Activated naive CD4-positive, alpha-beta T cell treated with anti-CD3 and anti-CD28 coated beads for 36 hours (primary cell): Measurements from ENCODE around the gene SRPRA. TPM values are rescaled to one million over a fixed set of nuclear protein-coding genes. Genes with fewer than 3 reads are reported as not detected.
A peak's percentile ranks its signal among the peaks of the same experiment; 100 is the strongest.

Source experiments
- CTCF ChIA-PET: fragments of 350-600 bp; sonication (Branson Sonifier 250); formaldehyde crosslinking; loops from one replicate; lab custom pipeline; 2021; ENCODE audit warnings: antibody characterized with exemption; lab: Charles Lee
- DNase-seq: peaks from one replicate; pipeline ENCODE4 v3.0.0-alpha.2; 2020
- H3K27ac Mint-ChIP-seq: one replicate; pipeline ENCODE4 v1.8.0; 2021; ENCODE audit warnings: mild to moderate bottlenecking, mixed read lengths
- H3K27me3 Mint-ChIP-seq: one replicate; pipeline ENCODE4 v1.8.0; 2021; ENCODE audit warnings: low read depth, mixed read lengths
- H3K36me3 Mint-ChIP-seq: one replicate; pipeline ENCODE4 v1.8.0; 2021; ENCODE audit warnings: low read depth, mixed read lengths
- H3K4me1 Mint-ChIP-seq: one replicate; pipeline ENCODE4 v1.8.0; 2021; ENCODE audit warnings: low read depth, mixed read lengths
- H3K4me3 Mint-ChIP-seq: one replicate; pipeline ENCODE4 v1.8.0; 2021; ENCODE audit warnings: mild to moderate bottlenecking, moderate library complexity, mixed read lengths
- H3K9me3 Mint-ChIP-seq: one replicate; pipeline ENCODE4 v1.8.0; 2021; ENCODE audit warnings: mixed read lengths
- intact Hi-C: fragments of 100-400 bp; cut with micrococcal nuclease; formaldehyde crosslinking; loops from one replicate; pipeline ENCODE4 v1.15.1; 2023
- total RNA-seq, 2 experiments: library from RNA; stranded (reverse); gene quantifications; one replicate each; pipeline ENCODE4 v1.2.3, GENCODE V29; 2021

SRPRA gene
- total RNA-seq, 2 experiments from 2014 or later, result 137 to 142 TPM

DNA sequence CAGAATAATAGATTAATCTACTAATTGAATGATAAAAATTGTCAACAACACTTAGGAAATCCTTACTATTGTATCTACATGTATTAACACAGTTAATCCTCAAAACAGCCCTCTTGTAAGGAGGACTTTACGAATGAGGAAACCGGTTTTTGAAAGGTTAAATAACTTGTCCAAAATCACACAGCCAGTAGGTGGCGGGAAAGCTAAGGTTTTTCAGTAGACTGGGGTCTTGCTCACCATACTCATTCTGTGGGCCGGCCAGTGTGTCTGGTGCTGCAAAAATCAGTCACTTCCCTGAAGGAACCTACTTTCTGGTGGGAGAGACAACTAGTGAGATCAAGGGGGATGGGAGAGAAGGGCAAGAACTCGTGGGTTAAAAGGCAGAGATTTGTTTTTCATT, 39.0 kb upstream of the SRPRA start:
- intact Hi-C loops, result no loop called here
- Mint-ChIP-seq H3K4me1 (peaks cover 32% of the 10 kb centered on the region), H3K27me3 (no peaks in the 10 kb centered on the region), H3K36me3 (peaks cover 22% of the 10 kb centered on the region), H3K27ac (no peak overlapping the region), H3K9me3 (no peaks in the 10 kb centered on the region), H3K4me3 (no peak overlapping the region)
- DNase-seq, result peak; percentile 49
- CTCF ChIA-PET, result interaction anchor here (1.6 to 8.3 kb wide), 2 partner anchors 11 to 174 kb away, joined by 7 to 98 read pairs; no protein-coding TSS in a partner anchor

DNA sequence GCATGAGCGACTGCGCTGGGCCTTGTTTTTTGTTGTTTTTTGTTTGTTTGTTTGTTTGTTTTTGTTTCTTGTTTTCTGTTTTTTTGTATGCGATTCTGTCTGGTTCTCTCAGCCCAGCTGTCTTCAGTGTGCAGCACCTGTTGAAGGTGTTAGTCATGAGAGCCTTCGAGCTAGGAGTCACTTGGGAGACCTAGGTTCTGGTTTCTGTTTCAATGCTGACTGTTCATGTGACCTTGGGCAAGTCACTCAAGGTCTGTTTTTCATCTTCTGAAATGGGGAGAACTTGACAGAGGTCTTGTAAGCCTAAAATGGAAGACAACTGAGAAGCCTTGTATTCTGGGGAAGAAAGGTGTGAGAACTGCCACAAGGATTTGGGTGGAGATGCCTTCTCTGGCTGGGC, 37.0 kb upstream of the SRPRA start:
- Mint-ChIP-seq H3K27ac (peak overlapping the region; percentile 9), H3K27me3 (no peaks in the 10 kb centered on the region), H3K4me1 (peaks cover 35% of the 10 kb centered on the region), H3K9me3 (no peaks in the 10 kb centered on the region), H3K36me3 (peaks cover 19% of the 10 kb centered on the region), H3K4me3 (peak overlapping the region; percentile 62)
- CTCF ChIA-PET, result interaction anchor here (0.6 to 8.3 kb wide), 4 partner anchors 10 to 176 kb away, joined by 4 to 98 read pairs (median 4); no protein-coding TSS in a partner anchor
- DNase-seq, result peak; percentile 53
- intact Hi-C loops, result no loop called here

DNA sequence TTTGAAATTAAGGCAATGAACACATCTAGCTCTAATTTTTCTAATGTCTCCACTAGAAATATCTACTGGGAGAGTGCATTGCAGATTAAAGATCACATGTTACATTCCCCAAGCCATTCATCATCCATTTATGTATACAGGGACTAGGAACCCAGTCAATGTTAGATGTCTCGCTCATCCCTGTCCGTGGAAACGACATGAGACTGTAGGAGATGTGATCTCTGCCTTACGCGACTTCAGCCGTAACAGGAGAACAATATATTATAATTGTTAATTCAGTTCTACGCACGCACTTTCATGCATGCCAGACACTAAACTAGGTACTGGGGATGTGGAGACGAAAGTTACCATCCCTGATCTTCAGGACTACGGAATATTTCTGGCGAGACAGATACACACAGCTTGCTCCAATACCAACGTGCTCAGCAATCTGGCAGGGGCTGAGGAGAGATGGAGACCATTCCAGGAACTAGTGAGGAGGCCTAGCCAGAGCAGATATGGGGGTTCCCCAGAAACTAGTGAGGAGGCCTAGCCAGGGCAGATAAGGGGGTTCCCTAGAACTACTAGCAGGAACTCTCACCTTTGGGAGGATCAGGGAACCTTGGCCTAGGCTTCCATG, 35.9 kb upstream of the SRPRA start:
- peak overlapping the region; percentile 95 for H3K4me3 Mint-ChIP-seq
- H3K27me3 Mint-ChIP-seq, result no peaks in the 10 kb centered on the region
- H3K4me1 Mint-ChIP-seq, result peaks cover 35% of the 10 kb centered on the region
- H3K9me3 Mint-ChIP-seq, result no peaks in the 10 kb centered on the region
- H3K36me3 Mint-ChIP-seq, result peaks cover 16% of the 10 kb centered on the region
- CTCF ChIA-PET, result interaction anchor here (0.7 kb wide), 1 partner anchor 176 kb away, joined by 5 read pairs; no protein-coding TSS in a partner anchor
- DNase-seq, result peak; percentile 45
- H3K27ac Mint-ChIP-seq, result peak overlapping the region; percentile 97
- intact Hi-C loops, result loop anchor here (1.0 kb wide), 7 partner anchors 13 to 401 kb away; partner anchors contain the start of genes FAM118B, FOXRED1, PUS3 and RPUSD4

DNA sequence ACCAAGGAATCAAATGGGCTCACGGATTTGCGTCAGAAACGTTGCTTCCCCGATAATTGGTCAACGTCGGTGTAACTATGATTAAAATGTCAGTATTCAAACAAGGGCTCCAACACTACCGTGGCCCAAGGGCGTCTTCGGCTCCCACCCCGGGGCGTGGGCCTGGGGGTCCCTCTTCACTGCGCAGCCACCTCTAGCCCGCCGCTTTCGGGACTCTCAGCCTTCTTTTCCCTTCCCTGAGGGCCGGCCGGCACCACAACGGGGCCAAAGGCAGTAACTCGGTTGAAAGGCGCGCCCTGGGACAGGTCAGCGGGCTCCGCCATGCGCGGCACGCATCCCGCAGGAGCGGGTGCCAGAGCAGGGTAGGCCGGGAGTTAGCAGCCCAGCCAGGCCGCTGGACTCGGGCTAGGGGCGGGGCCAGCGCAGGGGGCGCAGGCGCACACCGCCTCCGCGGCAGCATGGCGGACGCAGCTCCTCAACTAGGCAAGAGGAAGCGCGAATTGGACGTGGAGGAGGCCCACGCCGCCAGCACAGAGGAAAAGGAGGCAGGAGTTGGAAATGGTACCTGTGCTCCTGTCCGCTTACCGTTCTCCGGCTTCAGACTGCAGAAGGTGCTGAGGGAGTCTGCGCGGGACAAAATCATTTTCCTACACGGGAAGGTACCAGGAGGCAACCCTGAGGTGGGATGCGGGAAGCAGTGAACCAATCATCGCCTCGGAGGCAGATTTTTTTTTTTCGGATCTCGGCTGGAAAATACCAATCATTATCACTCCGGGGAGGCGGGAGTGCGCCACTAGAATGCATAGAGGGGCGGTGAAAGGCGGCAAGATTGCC, 35.1 kb upstream of the SRPRA start, which contains the start of gene DCPS:
Gene DCPS (plus strand): TSS at position 438 of the 834 bp plus-strand sequence. CDS start 21 bp downstream, at position 459.
- Mint-ChIP-seq H3K4me3 (peak within 1 kb of the TSS; percentile 95), H3K27ac (peak within 1 kb of the TSS; percentile 97), H3K36me3 (peaks cover 16% of the 10 kb centered on the region), H3K27me3 (no peaks in the 10 kb centered on the region), H3K9me3 (no peaks in the 10 kb centered on the region), H3K4me1 (peaks cover 35% of the 10 kb centered on the region)
- intact Hi-C loops, result loop anchor here (1.0 kb wide), 7 partner anchors 13 to 401 kb away; partner anchors contain the start of genes FAM118B, FOXRED1, PUS3 and RPUSD4
- peak; percentile 86 for DNase-seq
- CTCF ChIA-PET, result interaction anchor here (0.7 kb wide), 1 partner anchor 177 kb away, joined by 5 read pairs; no protein-coding TSS in a partner anchor

DNA sequence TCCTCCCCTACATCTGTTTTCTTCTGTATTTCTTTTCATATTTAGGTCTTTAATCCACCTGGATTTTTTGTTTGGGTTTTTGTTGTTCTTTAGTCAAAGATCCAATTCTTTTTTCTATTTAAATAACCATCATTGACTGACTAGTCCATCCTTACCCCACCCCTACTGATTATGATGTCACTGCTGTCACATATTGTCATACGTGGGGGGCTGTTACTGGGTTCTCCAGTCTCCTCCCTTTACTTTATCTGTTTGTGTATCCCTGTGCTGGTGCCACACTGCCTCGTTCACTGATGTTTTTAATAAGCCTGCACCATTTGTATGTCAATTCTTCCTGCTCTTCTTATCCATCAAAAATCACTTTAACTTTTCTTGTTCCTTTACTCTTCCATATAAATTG, 28.3 kb upstream of the SRPRA start:
- Mint-ChIP-seq H3K27ac (no peak overlapping the region), H3K36me3 (peaks cover 22% of the 10 kb centered on the region), H3K4me3 (no peak overlapping the region), H3K9me3 (no peaks in the 10 kb centered on the region), H3K27me3 (no peaks in the 10 kb centered on the region), H3K4me1 (peaks cover 18% of the 10 kb centered on the region)
- DNase-seq, result no peak
- CTCF ChIA-PET, result interaction anchor here (1.0 kb wide), 1 partner anchor 14 kb away, joined by 3 read pairs; no protein-coding TSS in a partner anchor
- intact Hi-C loops, result no loop called here

DNA sequence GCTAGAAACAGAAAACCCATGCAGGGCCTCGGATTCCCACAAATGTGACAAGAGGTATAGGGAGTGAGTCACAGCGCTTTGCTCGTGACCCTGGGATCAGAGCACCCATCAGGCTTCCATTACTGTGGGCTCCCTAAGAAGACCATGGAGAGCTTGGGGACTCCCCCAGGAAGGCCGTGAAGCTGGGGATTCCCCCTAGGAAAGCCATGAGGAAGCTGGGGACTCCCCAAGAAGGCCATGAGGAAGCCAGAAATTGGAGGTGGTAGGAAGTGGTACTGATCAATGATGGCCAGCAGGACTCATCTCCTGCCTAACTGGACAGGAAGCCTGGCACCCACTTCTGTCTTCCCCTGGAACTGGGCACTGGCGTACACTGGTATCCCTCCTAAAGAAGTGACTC, 25.0 kb upstream of the SRPRA start:
- no peak for DNase-seq
- CTCF ChIA-PET, result no interaction called here
- intact Hi-C loops, result no loop called here

DNA sequence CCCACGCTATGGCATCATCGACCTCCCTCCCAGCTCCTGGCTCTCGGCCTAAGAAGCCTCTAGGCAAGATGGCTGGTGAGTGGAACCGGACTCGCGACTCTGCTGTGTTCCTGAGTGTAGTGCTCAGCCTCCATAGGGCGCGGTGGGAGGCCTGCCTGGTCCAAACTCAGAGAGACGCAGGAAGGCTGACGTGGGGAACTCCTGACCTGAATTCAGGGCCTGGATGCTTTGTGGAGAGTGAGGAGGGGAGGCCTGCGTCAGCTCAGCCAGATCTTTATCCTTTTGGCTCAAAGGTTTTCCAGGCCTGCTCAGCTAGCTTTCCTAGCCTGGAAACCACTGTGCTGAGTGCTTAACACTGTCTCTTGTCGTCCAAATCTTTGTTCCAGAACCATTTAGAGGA, 22.2 kb upstream of the SRPRA start:
- no peaks in the 10 kb centered on the region for H3K9me3 Mint-ChIP-seq
- no peak overlapping the region for H3K4me3 Mint-ChIP-seq
- H3K27ac Mint-ChIP-seq, result no peak overlapping the region
- H3K27me3 Mint-ChIP-seq, result no peaks in the 10 kb centered on the region
- DNase-seq, result no peak
- H3K4me1 Mint-ChIP-seq, result peaks cover 28% of the 10 kb centered on the region
- H3K36me3 Mint-ChIP-seq, result peaks cover 11% of the 10 kb centered on the region
- intact Hi-C loops, result no loop called here
- CTCF ChIA-PET, result no interaction called here

More for the DNA sequence above, 25.0 kb upstream of the SRPRA start:
- Mint-ChIP-seq H3K27ac (no peak overlapping the region), H3K27me3 (no peaks in the 10 kb centered on the region), H3K4me3 (no peak overlapping the region), H3K4me1 (peaks cover 16% of the 10 kb centered on the region), H3K36me3 (peaks cover 17% of the 10 kb centered on the region), H3K9me3 (no peaks in the 10 kb centered on the region)

DNA sequence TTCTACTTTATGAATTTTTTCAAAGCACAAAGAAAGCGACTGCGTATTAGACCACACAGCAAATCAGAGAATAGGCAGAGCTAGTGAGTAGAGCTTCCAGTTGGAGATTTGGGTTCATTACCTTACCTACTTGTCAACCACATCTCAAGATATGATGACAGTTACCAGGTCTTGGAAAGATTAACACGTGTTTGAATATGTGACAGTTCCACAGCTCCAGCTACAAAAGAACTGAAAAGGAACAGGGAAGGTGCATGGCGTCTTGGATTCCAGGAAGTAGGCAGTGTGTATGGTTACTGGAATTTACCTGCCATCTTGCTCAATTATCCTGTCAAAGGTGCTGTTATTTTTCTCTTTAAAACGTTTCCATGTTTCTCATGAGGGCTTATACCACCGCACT, 19.5 kb upstream of the SRPRA start:
- Mint-ChIP-seq H3K4me3 (no peak overlapping the region), H3K4me1 (peaks cover 38% of the 10 kb centered on the region), H3K36me3 (peaks cover 5% of the 10 kb centered on the region), H3K27ac (no peak overlapping the region), H3K9me3 (no peaks in the 10 kb centered on the region), H3K27me3 (no peaks in the 10 kb centered on the region)
- CTCF ChIA-PET, result interaction anchor here (0.9 to 1.3 kb wide), 3 partner anchors 11 to 151 kb away, joined by 3 to 4 read pairs (median 3); no protein-coding TSS in a partner anchor
- intact Hi-C loops, result no loop called here
- DNase-seq, result no peak

DNA sequence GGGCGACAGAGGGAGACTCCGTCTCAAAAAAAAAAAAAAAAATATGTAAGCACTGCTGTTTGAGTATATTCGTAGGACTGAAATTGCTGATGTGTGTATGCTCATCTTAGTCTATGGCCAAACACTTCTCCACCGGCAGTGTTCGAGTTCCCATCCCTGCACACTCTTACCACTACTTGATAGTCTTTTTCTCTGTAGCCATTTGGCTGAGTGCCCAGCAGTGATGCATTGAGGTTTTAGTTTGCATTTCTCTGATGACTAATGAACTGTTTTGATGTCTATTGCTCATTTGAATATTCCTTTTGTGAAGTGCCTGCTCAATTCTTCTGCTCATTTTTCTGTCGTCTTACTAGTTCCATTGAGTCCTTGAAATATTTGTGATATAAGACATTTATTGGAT, 16.1 kb upstream of the SRPRA start:
- DNase-seq, result peak; percentile 99
- CTCF ChIA-PET, result no interaction called here
- H3K9me3 Mint-ChIP-seq, result no peaks in the 10 kb centered on the region
- H3K4me1 Mint-ChIP-seq, result peaks cover 54% of the 10 kb centered on the region
- H3K4me3 Mint-ChIP-seq, result peak overlapping the region; percentile 43
- intact Hi-C loops, result loop anchor here (1.0 to 5.0 kb wide), 3 partner anchors 19 to 383 kb away; partner anchors contain the start of genes DCPS, DDX25 and PUS3
- H3K36me3 Mint-ChIP-seq, result peaks cover 4% of the 10 kb centered on the region
- H3K27ac Mint-ChIP-seq, result peak overlapping the region; percentile 50
- H3K27me3 Mint-ChIP-seq, result no peaks in the 10 kb centered on the region

DNA sequence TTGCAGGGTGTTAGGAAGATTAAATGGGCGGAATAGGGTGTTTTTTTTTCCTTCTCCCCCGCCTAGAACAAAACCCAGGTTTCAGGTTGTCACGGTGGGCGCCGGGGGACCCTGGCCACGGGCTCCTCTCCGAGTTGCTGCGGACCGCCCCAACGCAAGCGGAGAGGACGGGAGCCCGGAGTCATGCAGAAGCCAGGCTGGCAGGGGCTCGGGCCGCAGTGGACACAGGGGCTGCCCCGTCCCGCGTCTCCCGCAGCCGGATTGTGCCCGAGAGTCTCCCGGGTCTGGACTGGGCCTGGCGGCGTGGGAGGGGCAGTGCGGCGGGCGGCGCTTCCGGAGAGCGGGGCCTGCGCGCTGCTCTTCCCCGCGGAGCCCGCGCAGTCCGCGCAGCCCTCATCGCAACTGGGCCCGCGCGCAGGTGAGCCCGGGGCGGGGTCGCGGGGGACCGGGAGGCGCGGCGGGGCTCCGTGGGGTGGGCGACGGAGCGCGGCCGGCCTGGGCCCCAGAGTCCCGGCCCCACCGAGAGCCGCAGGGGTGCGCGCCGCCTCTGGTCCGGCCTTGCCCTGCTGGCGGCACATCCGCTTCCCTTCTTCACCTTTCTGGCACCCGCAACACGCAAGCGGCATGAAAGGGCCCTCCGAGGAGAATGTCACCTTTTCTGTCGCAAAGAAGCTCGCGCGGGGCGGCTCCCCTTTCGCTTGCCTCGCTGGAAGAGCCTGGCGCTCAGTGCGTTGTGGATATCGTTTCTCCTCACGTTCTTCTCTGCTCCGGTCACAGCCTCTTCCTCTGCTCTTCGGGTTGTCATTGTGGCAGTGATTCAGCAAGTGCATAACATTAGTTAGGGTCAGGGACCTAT, 14.3 kb upstream of the SRPRA start, which contains the start of gene TIRAP:
Gene TIRAP (plus strand): TSS at position 358 of the 856 bp plus-strand sequence. CDS start 7,802 bp downstream, outside the sequence.
- Mint-ChIP-seq H3K4me3 (peak within 1 kb of the TSS; percentile 95), H3K27ac (peak within 1 kb of the TSS; percentile 93), H3K36me3 (peaks cover 10% of the 10 kb centered on the region), H3K9me3 (no peaks in the 10 kb centered on the region), H3K4me1 (peaks cover 49% of the 10 kb centered on the region), H3K27me3 (no peaks in the 10 kb centered on the region)
- DNase-seq, result peak; percentile 70
- intact Hi-C loops, result loop anchor here (1.0 to 5.0 kb wide), 5 partner anchors 14 to 381 kb away; partner anchors contain the start of genes DDX25, FAM118B, FOXRED1 and PUS3
- CTCF ChIA-PET, result interaction anchor here (0.6 kb wide), 1 partner anchor 245 kb away, joined by 4 read pairs; no protein-coding TSS in a partner anchor

DNA sequence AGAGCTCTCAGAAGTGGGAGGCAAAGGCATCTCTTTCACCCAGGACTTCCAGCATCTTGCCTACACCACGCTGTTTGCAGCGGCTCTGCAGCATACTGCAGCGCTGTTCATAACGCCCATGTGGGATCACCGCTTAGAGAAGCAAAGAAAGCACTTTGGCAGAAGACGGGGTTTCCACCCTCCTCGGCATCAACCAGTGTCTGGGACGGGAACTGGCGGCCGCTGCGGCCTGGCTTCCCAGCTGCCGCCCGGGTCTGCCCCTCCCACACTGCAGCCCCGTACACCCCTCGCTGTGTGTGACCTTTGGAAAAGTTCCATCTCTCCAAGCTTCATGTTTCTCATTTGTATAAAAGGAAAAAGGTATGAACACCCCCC, 13.7 kb upstream of the SRPRA start:
- Mint-ChIP-seq H3K36me3 (peaks cover 15% of the 10 kb centered on the region), H3K27me3 (no peaks in the 10 kb centered on the region), H3K27ac (peak overlapping the region; percentile 87), H3K4me3 (peak overlapping the region; percentile 95), H3K9me3 (no peaks in the 10 kb centered on the region), H3K4me1 (peaks cover 49% of the 10 kb centered on the region)
- DNase-seq, result peak; percentile 67
- CTCF ChIA-PET, result interaction anchor here (0.6 to 1.2 kb wide), 2 partner anchors 11 to 245 kb away, joined by 3 to 4 read pairs; no protein-coding TSS in a partner anchor
- intact Hi-C loops, result loop anchor here (1.0 to 5.0 kb wide), 3 partner anchors 13 to 380 kb away; partner anchors contain the start of genes DDX25, FOXRED1, PUS3 and ST3GAL4
